Measurements from ENCODE around the gene CEMP1.
A peak's percentile ranks its signal among the peaks of the same experiment; 100 is the strongest.
"Not testable (repeated sequence)": the region's sequence is repeated elsewhere in the genome, so short reads cannot be mapped to it uniquely, and the experiment has no call there.

CEMP1 gene

GRCh38 chr16:2531371-2531695 lies at the start of gene CEMP1:
TSS of gene CEMP1 (minus strand) at chr16:2531408. CDS start at chr16:2531073, 335 bp downstream.
- DNase-seq (ENCODE audit: low read depth in 2 of 2, low spot score in 1 of 2) = no peak

DNA sequence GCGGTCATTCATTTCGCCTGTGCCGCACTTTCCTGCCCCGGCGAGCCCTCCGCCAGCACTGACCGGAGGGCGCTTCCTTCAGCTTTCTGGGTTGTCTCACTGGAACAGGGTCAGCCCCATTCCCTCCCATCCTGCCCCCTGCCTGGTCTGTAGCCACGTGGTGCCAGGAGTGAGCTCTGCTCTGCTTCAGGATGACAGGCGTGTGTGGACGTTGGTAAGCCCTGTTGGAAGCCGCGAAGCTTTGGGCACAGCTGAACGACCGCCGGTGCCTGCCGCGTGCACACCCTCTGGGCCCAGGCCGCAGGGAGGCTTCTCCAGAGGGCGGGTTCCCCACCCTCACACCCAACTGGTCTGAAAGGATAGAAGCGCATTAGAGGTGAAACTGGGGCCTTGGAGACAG lies 49.6 kb upstream of the CEMP1 start:
- not testable (repeated sequence) for DNase-seq (ENCODE audit: low read depth in 2 of 2, low spot score in 1 of 2)

GRCh38 chr16:2580143-2580542 lies 48.9 kb upstream of the CEMP1 start:
- DNase-seq (ENCODE audit: low read depth in 2 of 2, low spot score in 1 of 2) = not testable (repeated sequence)

GRCh38 chr16:2578905-2579304 lies 47.7 kb upstream of the CEMP1 start:
- not testable (repeated sequence) for DNase-seq (ENCODE audit: low read depth in 2 of 2, low spot score in 1 of 2)

DNA sequence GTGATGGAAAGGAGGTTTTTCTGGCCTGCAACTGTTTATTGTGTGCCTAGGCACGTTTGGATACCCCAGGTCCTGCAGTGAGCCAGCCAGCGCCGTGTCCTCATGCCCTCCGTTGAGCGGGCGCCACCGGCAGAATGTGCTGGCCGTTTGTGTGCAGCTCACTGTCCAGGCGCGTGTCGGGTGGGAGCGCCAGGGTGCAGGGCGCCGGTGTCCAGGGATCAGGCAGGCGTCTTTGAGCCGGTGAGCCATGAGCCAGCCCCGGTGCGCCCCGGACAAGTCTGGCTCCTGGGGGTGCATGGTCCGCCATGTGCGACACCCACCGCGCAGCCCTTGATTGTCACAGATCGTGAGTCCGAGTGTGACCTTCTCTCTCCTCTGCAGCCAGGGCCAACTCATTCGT lies 45.8 kb upstream of the CEMP1 start:
- DNase-seq (ENCODE audit: low read depth in 2 of 2, low spot score in 1 of 2) = not testable (repeated sequence)

GRCh38 chr16:2575839-2576238 lies 44.6 kb upstream of the CEMP1 start:
- not testable (repeated sequence) for DNase-seq (ENCODE audit: low read depth in 2 of 2, low spot score in 1 of 2)

GRCh38 chr16:2572704-2573103 lies 41.5 kb upstream of the CEMP1 start:
- not testable (repeated sequence) for DNase-seq (ENCODE audit: low read depth in 2 of 2, low spot score in 1 of 2)

DNA sequence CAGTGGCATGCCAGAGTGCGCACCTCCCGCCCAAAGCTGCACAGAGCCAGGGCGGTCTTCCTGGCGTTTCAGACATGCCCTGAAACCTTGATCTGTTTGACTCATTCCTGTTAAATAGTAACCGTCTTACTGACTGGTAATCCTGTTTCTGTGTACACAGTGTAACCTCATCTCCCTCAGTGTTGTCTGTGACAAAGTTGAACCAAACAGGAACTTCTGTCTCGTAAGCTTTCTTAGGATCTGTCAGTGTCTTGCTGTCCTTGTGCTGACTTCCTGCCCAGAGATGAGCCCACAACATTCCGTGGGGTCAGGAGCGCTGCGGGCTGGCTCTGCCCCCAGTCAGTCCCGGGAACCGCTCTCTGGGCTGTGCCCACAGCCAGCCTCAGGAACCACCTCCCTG lies 37.4 kb upstream of the CEMP1 start:
- not testable (repeated sequence) for DNase-seq (ENCODE audit: low read depth in 2 of 2, low spot score in 1 of 2)

DNA sequence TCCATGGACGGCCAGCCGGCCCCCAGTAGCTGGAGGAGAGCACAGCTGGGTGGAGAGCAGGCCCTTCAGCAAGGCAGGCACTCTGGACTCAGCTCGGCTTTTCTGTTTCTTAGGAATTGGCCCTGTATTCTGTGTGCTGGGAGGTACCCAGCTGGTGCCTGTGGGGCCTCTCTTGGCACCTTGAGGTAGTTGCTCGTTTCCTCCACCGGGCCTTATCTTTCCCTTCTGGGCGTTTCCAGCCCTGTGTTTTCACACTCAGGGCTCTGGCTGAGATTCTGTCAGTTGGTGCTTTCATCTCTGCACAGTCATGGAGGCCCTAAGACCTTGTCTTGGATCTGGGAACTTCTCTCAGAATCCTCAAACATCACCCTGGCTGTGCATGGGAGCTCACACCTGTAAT lies 36.3 kb upstream of the CEMP1 start:
- not testable (repeated sequence) for DNase-seq (ENCODE audit: low read depth in 2 of 2, low spot score in 1 of 2)

DNA sequence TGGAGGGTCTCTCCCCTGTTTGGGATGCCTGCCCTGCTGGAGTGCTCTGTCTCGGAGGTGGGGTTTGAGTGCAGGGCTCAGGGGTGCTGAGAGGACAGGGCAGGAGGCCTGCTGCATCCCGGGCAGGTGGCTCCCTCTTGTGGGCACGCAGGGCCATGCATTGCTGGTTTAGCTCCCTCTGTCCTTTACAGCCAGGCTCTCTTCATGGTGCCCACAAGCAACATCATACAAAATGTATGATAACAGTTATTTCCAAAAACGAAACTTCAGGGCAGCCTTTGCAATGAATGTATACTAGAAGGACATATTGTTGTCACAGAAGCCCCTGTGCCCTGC lies 29.6 kb upstream of the CEMP1 start:
- DNase-seq (ENCODE audit: low read depth in 2 of 2, low spot score in 1 of 2) = peak in 1 of 2 donors; percentile 51

DNA sequence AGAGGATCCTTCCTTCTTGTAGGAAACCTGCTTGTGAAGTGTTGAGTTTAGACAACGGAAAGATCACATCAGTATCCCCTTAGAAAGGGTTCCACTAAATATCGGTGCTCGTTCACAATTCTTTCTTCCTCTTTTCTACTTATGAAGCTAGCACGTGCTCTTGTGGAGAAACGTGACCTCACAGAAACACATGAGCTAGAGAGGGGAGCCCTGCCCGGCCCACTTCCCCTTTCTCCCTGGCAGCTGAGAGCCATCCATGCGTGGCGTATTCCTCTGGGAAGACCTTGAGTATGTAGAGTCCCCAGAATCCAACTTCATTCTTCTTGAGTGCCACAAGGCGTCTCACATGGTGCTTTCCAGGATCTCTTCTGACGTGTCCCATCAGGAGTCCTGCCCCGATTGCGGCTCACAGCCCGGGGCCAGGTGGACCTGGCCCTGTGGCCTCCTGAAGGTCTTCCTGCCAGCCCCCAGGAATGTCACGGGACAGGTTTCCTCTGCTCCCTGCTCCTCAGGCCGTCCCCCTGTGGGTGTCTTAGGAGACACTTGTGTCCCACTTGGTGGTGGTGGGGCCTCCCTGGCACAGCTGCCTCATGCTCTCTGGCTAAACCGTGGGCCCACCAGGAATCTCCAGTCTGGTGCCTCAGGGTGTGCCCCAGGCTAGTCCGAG lies 29.1 kb upstream of the CEMP1 start:
- DNase-seq (ENCODE audit: low read depth in 2 of 2, low spot score in 1 of 2) = not testable (repeated sequence)

GRCh38 chr16:2557150-2557549 lies 25.9 kb upstream of the CEMP1 start:
- DNase-seq (ENCODE audit: low read depth in 2 of 2, low spot score in 1 of 2) = not testable (repeated sequence)

GRCh38 chr16:2554709-2555425 lies 23.7 kb upstream of the CEMP1 start:
- not testable (repeated sequence) for DNase-seq (ENCODE audit: low read depth in 2 of 2, low spot score in 1 of 2)

- DNase-seq (ENCODE audit: low read depth in 2 of 2, low spot score in 1 of 2) = not testable (repeated sequence)
Observed at GRCh38 chr16:2551420-2551889, 20.2 kb upstream of the CEMP1 start.

DNA sequence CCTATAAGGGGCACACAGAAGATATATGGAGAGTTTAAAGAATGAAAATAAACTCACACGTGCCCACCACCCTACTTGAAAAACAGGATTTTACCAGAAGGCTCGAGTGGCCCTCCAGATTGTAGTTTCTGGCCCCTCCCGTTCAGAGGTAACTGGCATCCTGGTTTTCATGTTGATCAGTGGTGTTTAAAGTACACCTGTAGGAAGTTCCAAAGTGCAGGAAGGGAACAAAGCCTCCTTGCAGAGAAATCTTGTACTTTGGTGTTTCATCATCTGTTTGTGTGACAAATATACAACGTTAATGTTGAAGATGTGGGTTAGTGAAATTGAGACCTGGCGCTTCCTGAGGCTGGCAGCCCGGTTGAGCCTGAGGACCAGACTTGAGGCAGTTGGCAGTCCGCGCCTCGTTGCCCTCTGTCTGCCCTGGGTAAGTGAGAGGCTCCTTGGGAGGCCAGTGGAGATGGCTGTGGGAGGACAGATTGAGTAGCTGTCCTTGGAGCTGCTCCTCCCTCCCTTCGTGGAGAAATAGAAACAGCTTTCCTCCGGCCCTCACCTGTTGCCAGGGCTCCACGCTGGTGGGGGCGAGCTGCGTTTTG lies 19.2 kb upstream of the CEMP1 start:
- not testable (repeated sequence) for DNase-seq (ENCODE audit: low read depth in 2 of 2, low spot score in 1 of 2)

DNA sequence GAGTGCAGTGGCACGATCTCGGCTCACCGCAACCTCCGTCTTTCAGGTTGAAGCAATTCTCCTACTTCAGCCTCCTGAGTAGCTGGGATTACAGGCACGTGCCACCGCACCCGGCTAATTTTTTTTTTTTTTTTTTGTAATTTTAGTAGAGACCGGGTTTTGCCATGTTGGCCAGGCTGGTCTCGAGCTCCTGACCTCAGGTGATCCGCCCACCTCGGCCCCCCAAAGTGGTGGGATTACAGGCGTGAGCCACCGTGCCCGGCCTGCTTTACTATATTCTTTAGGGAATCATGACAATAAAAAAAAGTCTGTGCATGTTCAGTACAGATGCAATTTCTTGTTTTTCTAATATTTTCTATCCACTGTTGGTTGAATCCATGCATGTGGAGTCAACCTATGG lies 12.6 kb upstream of the CEMP1 start:
- DNase-seq (ENCODE audit: low read depth in 2 of 2, low spot score in 1 of 2) = not testable (repeated sequence)

- not testable (repeated sequence) for DNase-seq (ENCODE audit: low read depth in 2 of 2, low spot score in 1 of 2)
Observed at GRCh38 chr16:2541409-2541808, 10.2 kb upstream of the CEMP1 start.

DNA sequence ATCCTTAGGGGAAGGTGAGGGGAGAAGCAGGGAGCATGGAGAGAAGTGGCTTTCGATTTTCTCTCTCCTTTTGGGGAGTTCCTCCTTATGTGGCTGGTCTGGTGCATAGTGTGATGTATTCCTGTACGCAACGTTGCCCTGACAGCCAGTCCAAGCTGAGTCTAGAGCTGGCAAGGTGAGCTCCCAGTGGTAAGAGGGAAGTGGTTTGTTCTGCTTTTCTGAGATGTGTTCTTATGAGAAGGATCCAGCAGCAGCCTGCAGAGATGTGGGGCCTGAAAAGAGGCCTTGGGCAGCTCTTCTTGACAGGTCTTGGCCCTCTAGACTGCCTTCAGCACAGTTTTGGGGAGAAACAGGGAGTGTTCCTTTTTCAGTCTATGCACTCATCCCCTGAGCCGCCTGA lies 9.7 kb upstream of the CEMP1 start:
- not testable (repeated sequence) for DNase-seq (ENCODE audit: low read depth in 2 of 2, low spot score in 1 of 2)

DNA sequence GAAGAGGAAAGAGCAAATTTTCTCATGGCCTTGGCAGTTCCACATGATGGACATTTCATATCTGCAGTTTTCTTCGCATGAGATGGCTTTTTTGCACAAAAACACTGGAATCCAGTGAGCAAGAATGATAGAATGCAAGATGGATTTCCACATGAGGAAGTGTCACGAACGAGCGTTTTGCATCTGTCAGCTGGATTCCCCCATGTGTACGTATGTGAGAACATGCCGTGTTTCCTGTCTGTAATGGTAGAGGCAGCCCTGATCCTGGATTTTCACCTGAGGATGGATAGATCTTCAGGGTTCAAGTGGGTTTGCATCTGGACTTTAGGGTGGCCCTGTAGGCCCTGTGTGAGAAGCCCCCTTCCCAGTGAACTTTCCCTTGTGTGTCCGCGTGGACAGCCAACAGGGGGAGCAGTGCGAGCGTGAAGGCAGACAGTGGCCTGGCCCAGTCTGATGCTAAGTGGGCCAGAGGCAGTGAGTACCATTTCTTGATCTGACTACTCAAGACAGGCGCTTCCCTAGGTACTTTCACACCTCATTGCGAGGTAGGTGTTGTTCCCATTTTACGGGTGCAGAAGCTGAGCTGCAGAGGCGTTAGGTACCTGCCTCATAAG lies 8.7 kb upstream of the CEMP1 start:
- not testable (repeated sequence) for DNase-seq (ENCODE audit: low read depth in 2 of 2, low spot score in 1 of 2)

DNA sequence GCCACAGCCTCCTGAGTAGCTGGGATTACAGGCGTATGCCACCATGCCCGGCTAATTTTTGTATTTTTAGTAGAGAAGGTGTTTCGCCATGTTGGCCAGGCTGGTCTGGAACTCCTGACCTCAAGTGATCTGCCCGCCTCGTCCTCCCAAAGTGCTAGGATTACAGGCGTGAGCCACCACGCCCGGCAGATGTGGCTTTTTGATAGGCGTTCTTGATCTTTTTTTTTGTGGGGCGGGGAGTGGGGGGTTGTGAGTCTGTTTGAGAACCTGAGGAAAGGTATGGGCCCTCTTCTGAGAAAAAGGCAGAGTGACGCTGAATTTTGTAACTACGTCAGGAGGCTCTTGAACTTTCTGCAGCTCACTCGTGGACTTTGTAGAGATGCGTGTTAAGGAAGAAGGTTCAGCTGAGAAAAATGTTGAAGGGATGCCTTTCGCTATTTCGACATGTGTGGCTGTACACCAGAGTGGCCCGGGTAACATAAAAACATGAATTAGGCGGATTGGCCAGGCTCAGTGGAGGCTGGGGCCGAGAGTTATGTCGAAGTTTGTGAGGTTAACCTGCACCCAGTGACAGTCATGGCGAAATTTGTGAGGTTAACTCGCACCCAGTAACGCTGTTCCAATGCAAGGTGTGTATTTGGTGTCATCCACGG lies 8.1 kb upstream of the CEMP1 start:
- DNase-seq (ENCODE audit: low read depth in 2 of 2, low spot score in 1 of 2) = not testable (repeated sequence)

All from stimulated activated CD8-positive, alpha-beta memory T cell treated with anti-CD3 and anti-CD28 coated beads, Interleukin-4, amount 100 ng/mL, for 1 hour (primary cell).